ENCODE measurements around the gene FER1L5. TPM values are rescaled to one million over a fixed set of nuclear protein-coding genes. Genes with fewer than 3 reads are reported as not detected.

Gene FER1L5
- total RNA-seq, 2 experiments from 2014 or later: not detected

DNA sequence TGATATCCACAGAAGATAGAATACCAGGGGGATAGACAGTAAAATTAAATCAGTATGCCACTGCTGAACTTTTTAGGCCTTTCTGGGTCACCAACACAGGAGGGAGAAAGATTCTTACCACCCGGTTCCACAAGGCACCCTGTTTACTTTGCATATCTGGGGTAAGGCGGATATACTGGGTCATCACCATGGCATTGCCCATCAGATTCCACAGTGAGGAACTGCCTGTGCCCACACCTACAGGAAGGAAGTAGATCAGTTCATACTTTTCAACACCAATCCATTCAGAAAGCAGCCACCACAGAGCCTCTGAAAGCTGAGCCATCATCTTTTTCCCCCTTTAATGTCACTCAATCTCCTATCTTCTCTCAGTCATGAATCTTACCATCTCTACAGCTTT is 95.3 kb downstream of the FER1L5 start:
- no peaks in the 10 kb centered on the region for H3K9me3 Mint-ChIP-seq
- peaks cover 18% of the 10 kb centered on the region for H3K4me1 Mint-ChIP-seq
- POLR2A ChIA-PET: no interaction called here
- DNase-seq (no peak), ATAC-seq (ENCODE audit: low read depth) (no peak)
- peaks cover 7% of the 10 kb centered on the region for H3K36me3 Mint-ChIP-seq
- H3K4me3 Mint-ChIP-seq: no peak overlapping the region
- H3K27ac Mint-ChIP-seq: no peak overlapping the region
- H3K27me3 Mint-ChIP-seq: peaks cover 2% of the 10 kb centered on the region

DNA sequence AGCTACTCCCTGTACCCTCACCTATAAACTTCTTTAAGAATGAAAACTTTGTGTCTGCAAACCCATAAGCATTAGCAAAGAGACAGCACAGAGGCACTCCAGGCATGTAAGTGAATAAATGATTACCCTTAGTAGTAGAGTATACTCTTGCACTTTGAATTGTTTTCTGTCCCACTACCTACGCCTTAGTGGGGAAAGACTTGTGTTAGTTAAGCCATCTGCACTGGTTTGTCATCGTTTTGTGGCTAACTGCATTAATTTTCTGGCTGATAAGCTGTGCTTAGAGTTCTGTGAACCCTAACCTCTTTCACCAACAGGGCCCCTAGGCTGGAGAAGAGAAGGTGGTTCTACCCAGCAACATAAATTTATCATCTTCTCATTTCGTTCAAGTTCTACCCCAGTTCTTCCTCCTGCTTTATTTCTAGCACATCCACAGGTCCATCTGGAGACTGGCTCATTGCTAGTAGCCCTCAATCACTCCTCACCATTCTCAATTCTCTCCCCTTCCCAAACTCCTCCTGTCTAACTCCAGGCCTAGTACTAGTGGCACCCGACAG is 96.6 kb downstream of the FER1L5 start:
- ATAC-seq (ENCODE audit: low read depth): no peak
- H3K4me1 Mint-ChIP-seq: peaks cover 19% of the 10 kb centered on the region
- no peak for DNase-seq
- peaks cover 5% of the 10 kb centered on the region for H3K27me3 Mint-ChIP-seq
- H3K9me3 Mint-ChIP-seq: no peaks in the 10 kb centered on the region
- POLR2A ChIA-PET: interaction anchor here (0.7 kb wide), 1 partner anchor 99 kb away, joined by 3 read pairs; no protein-coding TSS in a partner anchor
- peak overlapping the region; percentile 95 for H3K4me3 Mint-ChIP-seq
- H3K36me3 Mint-ChIP-seq: peaks cover 2% of the 10 kb centered on the region
- H3K27ac Mint-ChIP-seq: peak overlapping the region; percentile 88

DNA sequence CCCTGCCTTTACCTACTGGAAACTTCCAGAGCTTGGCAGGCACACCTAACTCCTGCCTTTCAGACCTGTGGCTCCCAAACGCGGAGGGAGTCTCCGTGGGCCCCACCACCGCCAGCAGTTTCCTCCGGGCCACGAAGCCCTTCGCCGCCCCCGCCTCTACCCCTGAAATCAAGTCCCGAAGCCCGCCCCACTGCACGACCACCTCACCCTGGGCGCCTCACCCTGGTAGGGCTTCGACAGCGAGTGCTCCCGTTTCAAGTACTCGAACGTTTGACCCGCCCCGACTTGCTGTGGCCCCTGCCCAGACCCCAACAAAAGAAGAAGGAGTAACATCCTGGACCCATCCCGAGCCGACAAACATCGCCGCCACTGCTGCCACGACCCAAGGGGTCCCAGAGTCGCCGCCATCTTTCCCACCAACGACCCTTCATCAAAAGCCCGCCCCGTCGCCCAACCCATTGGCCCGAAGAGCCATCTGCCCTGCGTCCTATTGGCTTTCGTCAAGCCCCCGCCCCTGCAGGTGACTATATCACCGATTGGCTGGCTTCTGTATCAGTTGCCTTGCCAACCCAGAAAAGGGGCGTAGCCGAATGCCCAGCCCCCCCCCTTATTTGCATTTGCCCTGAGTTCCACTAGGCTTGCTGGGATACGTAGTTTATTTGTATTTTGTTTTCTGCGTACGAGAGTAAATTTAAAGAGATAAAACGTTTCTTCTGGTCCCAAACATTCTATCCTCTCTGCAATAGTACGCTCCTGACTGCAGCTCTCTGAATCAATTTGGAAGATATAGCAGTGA is 97.3 kb downstream of the FER1L5 start, which contains the start of gene LMAN2L:
Gene LMAN2L (minus strand): TSS at position 432 of the 796 bp plus-strand sequence. CDS start 24 bp downstream, at position 408.
- Mint-ChIP-seq H3K27me3 (peaks cover 5% of the 10 kb centered on the region), H3K36me3 (no peaks in the 10 kb centered on the region), H3K4me3 (peak within 1 kb of the TSS; percentile 95), H3K27ac (peak within 1 kb of the TSS; percentile 88), H3K9me3 (no peaks in the 10 kb centered on the region), H3K4me1 (peaks cover 19% of the 10 kb centered on the region)
- POLR2A ChIA-PET: no interaction called here
- ATAC-seq (ENCODE audit: low read depth): peak; percentile 100
- DNase-seq: peak; percentile 89

DNA sequence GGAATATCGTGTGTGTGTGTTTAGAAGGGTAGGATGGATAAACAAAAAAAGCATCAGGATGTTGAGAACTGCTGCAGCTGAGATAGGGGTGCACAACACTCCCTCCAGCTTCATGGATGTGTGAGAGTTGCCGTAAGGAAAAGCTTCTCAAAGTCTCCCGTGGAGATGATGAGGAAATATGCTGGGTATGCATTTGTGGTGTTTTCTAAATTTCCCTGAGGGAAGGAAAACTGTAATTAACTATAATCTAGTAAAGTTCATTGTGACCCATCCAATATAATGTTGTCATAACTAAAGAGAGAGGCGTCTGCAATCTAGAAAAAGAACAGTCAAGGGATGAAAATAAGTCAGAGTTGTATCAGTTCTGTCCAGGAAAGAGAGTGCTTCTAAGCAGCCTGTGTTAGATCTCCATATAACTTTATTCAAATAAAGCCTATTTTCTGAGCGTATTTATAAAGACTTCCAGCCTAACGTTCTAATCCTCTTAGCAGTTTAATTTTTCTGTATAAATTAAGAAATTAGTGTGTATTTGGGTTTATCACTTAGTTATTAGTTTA is 104.6 kb downstream of the FER1L5 start:
- peaks cover 2% of the 10 kb centered on the region for H3K4me1 Mint-ChIP-seq
- no peaks in the 10 kb centered on the region for H3K36me3 Mint-ChIP-seq
- no peak overlapping the region for H3K4me3 Mint-ChIP-seq
- DNase-seq: no peak
- no peak for ATAC-seq (ENCODE audit: low read depth)
- H3K27me3 Mint-ChIP-seq: peaks cover 12% of the 10 kb centered on the region
- H3K27ac Mint-ChIP-seq: no peak overlapping the region
- POLR2A ChIA-PET: no interaction called here
- H3K9me3 Mint-ChIP-seq: no peaks in the 10 kb centered on the region

DNA sequence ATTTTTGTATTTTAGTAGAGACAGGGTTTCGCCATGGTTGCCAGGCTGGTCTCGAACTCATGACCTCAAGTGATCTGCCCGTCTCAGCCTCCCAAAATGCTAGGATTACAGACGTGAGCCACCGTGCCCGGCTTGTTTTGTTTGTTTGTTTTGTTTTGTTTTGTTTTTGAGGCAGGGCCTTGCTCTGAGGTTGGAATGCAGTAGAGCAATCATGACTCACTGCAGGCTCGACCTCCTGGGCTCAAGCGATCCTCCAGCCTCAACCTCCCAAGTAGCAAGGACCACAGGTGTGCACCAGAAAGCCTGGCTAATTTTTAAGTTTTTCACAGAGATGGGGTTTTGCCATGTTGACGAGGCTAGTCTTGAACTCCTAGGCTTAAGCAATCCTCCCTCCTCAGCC is 109.2 kb downstream of the FER1L5 start:
- H3K4me3 Mint-ChIP-seq: no peak overlapping the region
- H3K27me3 Mint-ChIP-seq: peaks cover 9% of the 10 kb centered on the region
- DNase-seq (no peak), ATAC-seq (ENCODE audit: low read depth) (no peak)
- H3K27ac Mint-ChIP-seq: no peak overlapping the region
- no peaks in the 10 kb centered on the region for H3K36me3 Mint-ChIP-seq
- H3K9me3 Mint-ChIP-seq: no peaks in the 10 kb centered on the region
- no peaks in the 10 kb centered on the region for H3K4me1 Mint-ChIP-seq
- POLR2A ChIA-PET: no interaction called here

DNA sequence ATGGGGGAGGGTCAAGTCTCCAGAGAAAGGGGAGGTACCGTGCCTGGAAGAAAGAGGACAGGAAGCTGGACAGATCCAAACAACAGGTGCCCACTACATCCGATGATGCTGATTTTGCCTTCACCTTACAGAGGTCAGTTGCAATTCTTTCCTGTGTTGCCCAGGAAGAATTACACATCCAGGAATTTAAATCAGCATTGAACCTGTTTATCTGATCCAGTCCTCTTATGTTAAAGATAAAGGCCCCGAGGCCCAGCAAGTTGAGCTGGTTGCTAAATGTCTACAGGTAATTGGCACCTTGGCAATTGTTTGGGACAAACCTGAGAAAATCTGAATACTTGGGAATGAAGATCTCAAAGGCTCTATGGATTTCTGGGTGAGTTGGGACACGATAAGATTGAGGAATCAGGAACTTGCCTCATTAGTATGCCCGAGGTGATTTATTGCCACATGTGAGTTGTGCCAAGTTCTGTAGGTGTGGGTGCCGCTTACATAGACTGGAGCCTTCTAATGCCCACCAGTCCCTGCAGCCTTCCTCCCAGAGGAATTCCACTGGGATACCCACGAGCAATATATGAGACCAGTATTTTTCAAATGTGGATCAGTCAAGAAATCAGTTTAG is 111.2 kb downstream of the FER1L5 start:
- Mint-ChIP-seq H3K4me1 (no peaks in the 10 kb centered on the region), H3K4me3 (no peak overlapping the region), H3K9me3 (no peaks in the 10 kb centered on the region), H3K36me3 (no peaks in the 10 kb centered on the region), H3K27ac (no peak overlapping the region), H3K27me3 (peaks cover 9% of the 10 kb centered on the region)
- DNase-seq (no peak), ATAC-seq (ENCODE audit: low read depth) (no peak)
- POLR2A ChIA-PET: no interaction called here

DNA sequence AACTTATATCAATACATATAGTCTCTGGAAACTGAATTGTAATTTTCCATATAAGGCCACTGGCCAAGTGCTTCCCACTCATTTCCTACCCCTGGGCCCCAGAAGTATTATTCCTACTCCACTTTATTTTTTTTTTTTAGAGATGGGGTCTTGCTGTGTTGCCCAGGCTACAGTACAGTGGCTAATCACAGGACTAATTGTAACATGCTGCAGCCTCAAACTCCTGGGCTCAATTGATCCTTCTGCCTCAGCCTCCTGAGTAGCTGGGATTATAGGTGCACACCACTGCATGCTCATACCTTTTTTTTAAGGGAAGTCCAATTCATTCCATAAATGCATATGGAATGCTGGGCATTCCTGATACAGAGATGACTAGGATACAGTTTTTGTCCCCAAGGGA is 111.8 kb downstream of the FER1L5 start:
- Mint-ChIP-seq H3K4me3 (no peak overlapping the region), H3K4me1 (no peaks in the 10 kb centered on the region), H3K27me3 (peaks cover 9% of the 10 kb centered on the region), H3K36me3 (no peaks in the 10 kb centered on the region), H3K27ac (no peak overlapping the region), H3K9me3 (no peaks in the 10 kb centered on the region)
- ATAC-seq (ENCODE audit: low read depth) (no peak), DNase-seq (no peak)
- POLR2A ChIA-PET: no interaction called here

Other genes with a start within 250 kb of the FER1L5 start
- under 1 TPM in 1 of 2 experiments, not detected in 1; 0.17 TPM for gene NEURL3, start 137.4 kb upstream of the FER1L5 start, total RNA-seq
- 10 to 100 TPM; 62.1 to 62.8 TPM for gene ARID5A, start 106.0 kb upstream of the FER1L5 start, total RNA-seq
- 10 to 100 TPM; 63.8 to 69.6 TPM for gene KANSL3, start 4.5 kb upstream of the FER1L5 start, total RNA-seq
- 1 to 10 TPM; 7.2 to 7.3 TPM for gene LMAN2L, start 97.3 kb downstream of the FER1L5 start, total RNA-seq
- gene CNNM4, start 118.1 kb downstream of the FER1L5 start, total RNA-seq: 1 to 10 TPM; 6.9 to 7.9 TPM
- gene CNNM3, start 173.5 kb downstream of the FER1L5 start, total RNA-seq: 10 to 100 TPM; 34.6 to 34.7 TPM
- 10 to 100 TPM; 16.5 to 17.8 TPM for gene ANKRD23, start 201.3 kb downstream of the FER1L5 start, total RNA-seq
- gene ANKRD39, start 215.3 kb downstream of the FER1L5 start, total RNA-seq: 10 to 100 TPM; 31.2 to 33.9 TPM
- 10 to 100 TPM; 28.8 to 30.6 TPM for gene SEMA4C, start 227.3 kb downstream of the FER1L5 start, total RNA-seq